ENCODE measurements around the gene NSF. TPM values are rescaled to one million over a fixed set of nuclear protein-coding genes. Genes with fewer than 3 reads are reported as not detected.
"Not testable (repeated sequence)": the region's sequence is repeated elsewhere in the genome, so short reads cannot be mapped to it uniquely, and the experiment has no call there.

NSF gene
- polyA plus RNA-seq, 1 donor, result 29.6 TPM

GRCh38 chr17:46765453-46765852, 175.0 kb downstream of the NSF start:
- no peak for DNase-seq
- no CpG with 5 or more reads among the region's 12 CpGs for WGBS (ENCODE audit: insufficient coverage, low lambda C conversion rate)
- Histone ChIP-seq H3K4me1 (ENCODE audit: control insufficient read depth, insufficient read depth, low read length) (peaks cover 11% of the 10 kb centered on the region), H3K27me3 (ENCODE audit: control insufficient read depth, insufficient read depth, low read length) (peaks cover 4% of the 10 kb centered on the region), H3K27ac (ENCODE audit: low read length) (no peak overlapping the region), H3K9me3 (ENCODE audit: control insufficient read depth, low read depth, low read length) (peaks cover 5% of the 10 kb centered on the region), H3K4me3 (ENCODE audit: low read length) (no peak overlapping the region), H3K36me3 (ENCODE audit: control insufficient read depth, insufficient read depth, low read length) (peaks cover 11% of the 10 kb centered on the region)

- H3K27me3 ChIP-seq (ENCODE audit: control insufficient read depth, insufficient read depth, low read length), result peaks cover 4% of the 10 kb centered on the region
Measured at GRCh38 chr17:46766493-46767491, 176.3 kb downstream of the NSF start.

GRCh38 chr17:46768540-46768870, 178.0 kb downstream of the NSF start:
- Histone ChIP-seq H3K4me1 (ENCODE audit: control insufficient read depth, insufficient read depth, low read length) (peaks cover 25% of the 10 kb centered on the region), H3K27ac (ENCODE audit: low read length) (no peak overlapping the region), H3K27me3 (ENCODE audit: control insufficient read depth, insufficient read depth, low read length) (peaks cover 4% of the 10 kb centered on the region), H3K36me3 (ENCODE audit: control insufficient read depth, insufficient read depth, low read length) (peaks cover 4% of the 10 kb centered on the region), H3K9me3 (ENCODE audit: control insufficient read depth, low read depth, low read length) (peaks cover 5% of the 10 kb centered on the region), H3K4me3 (ENCODE audit: low read length) (no peak overlapping the region)
- WGBS (ENCODE audit: insufficient coverage, low lambda C conversion rate), result no CpG with 5 or more reads among the region's 15 CpGs
- no peak for DNase-seq

More at GRCh38 chr17:46766493-46767491, 176.3 kb downstream of the NSF start:
- H3K4me3 ChIP-seq (ENCODE audit: low read length), result no peak overlapping the region
- no peak for DNase-seq
- H3K36me3 ChIP-seq (ENCODE audit: control insufficient read depth, insufficient read depth, low read length), result peaks cover 11% of the 10 kb centered on the region
- WGBS (ENCODE audit: insufficient coverage, low lambda C conversion rate), result no CpG with 5 or more reads among the region's 21 CpGs
- no peak overlapping the region for H3K27ac ChIP-seq (ENCODE audit: low read length)
- peaks cover 5% of the 10 kb centered on the region for H3K9me3 ChIP-seq (ENCODE audit: control insufficient read depth, low read depth, low read length)
- H3K4me1 ChIP-seq (ENCODE audit: control insufficient read depth, insufficient read depth, low read length), result peaks cover 15% of the 10 kb centered on the region

- not testable (repeated sequence) for DNase-seq; H3K27me3 ChIP-seq (ENCODE audit: control insufficient read depth, insufficient read depth, low read length); H3K36me3 ChIP-seq (ENCODE audit: control insufficient read depth, insufficient read depth, low read length); H3K9me3 ChIP-seq (ENCODE audit: control insufficient read depth, low read depth, low read length); H3K27ac ChIP-seq (ENCODE audit: low read length); H3K4me3 ChIP-seq (ENCODE audit: low read length)
- H3K4me1 ChIP-seq (ENCODE audit: control insufficient read depth, insufficient read depth, low read length), result peaks cover 25% of the 10 kb centered on the region
- WGBS (ENCODE audit: insufficient coverage, low lambda C conversion rate), result 90% methylated on average over 5 of the region's 14 CpGs
Measured at GRCh38 chr17:46768896-46769295, 178.4 kb downstream of the NSF start.

GRCh38 chr17:46769531-46770438, 179.3 kb downstream of the NSF start:
- H3K4me3 ChIP-seq (ENCODE audit: low read length), result peak overlapping the region; percentile 30
- WGBS (ENCODE audit: insufficient coverage, low lambda C conversion rate), result no CpG with 5 or more reads among the region's 56 CpGs

GRCh38 chr17:46770439-46770817, 180.0 kb downstream of the NSF start:
- DNase-seq, result no peak
- peaks cover 2% of the 10 kb centered on the region for H3K36me3 ChIP-seq (ENCODE audit: control insufficient read depth, insufficient read depth, low read length)
- peak overlapping the region; percentile 44 for H3K27ac ChIP-seq (ENCODE audit: low read length)
- H3K4me1 ChIP-seq (ENCODE audit: control insufficient read depth, insufficient read depth, low read length), result peaks cover 25% of the 10 kb centered on the region
- H3K27me3 ChIP-seq (ENCODE audit: control insufficient read depth, insufficient read depth, low read length), result peaks cover 4% of the 10 kb centered on the region
- H3K4me3 ChIP-seq (ENCODE audit: low read length), result peak overlapping the region; percentile 50
- WGBS (ENCODE audit: insufficient coverage, low lambda C conversion rate), result no CpG with 5 or more reads among the region's 14 CpGs
- H3K9me3 ChIP-seq (ENCODE audit: control insufficient read depth, low read depth, low read length), result peaks cover 5% of the 10 kb centered on the region

More at GRCh38 chr17:46769531-46770438, 179.3 kb downstream of the NSF start:
- Histone ChIP-seq H3K36me3 (ENCODE audit: control insufficient read depth, insufficient read depth, low read length) (peaks cover 2% of the 10 kb centered on the region), H3K4me1 (ENCODE audit: control insufficient read depth, insufficient read depth, low read length) (peaks cover 25% of the 10 kb centered on the region), H3K9me3 (ENCODE audit: control insufficient read depth, low read depth, low read length) (peaks cover 5% of the 10 kb centered on the region), H3K27me3 (ENCODE audit: control insufficient read depth, insufficient read depth, low read length) (peaks cover 4% of the 10 kb centered on the region), H3K27ac (ENCODE audit: low read length) (no peak overlapping the region)
- no peak for DNase-seq

GRCh38 chr17:46770818-46771560, 180.5 kb downstream of the NSF start:
- DNase-seq, result peak; percentile 39 to 85
- H3K4me1 ChIP-seq (ENCODE audit: control insufficient read depth, insufficient read depth, low read length), result peaks cover 25% of the 10 kb centered on the region

GRCh38 chr17:46771561-46772474, 181.3 kb downstream of the NSF start:
- Histone ChIP-seq H3K27me3 (ENCODE audit: control insufficient read depth, insufficient read depth, low read length) (peaks cover 4% of the 10 kb centered on the region), H3K4me1 (ENCODE audit: control insufficient read depth, insufficient read depth, low read length) (peaks cover 25% of the 10 kb centered on the region), H3K27ac (ENCODE audit: low read length) (peak overlapping the region; percentile 74), H3K36me3 (ENCODE audit: control insufficient read depth, insufficient read depth, low read length) (no peaks in the 10 kb centered on the region), H3K9me3 (ENCODE audit: control insufficient read depth, low read depth, low read length) (peaks cover 5% of the 10 kb centered on the region), H3K4me3 (ENCODE audit: low read length) (peak overlapping the region; percentile 61)
- peak; percentile 58 to 83 for DNase-seq
- WGBS (ENCODE audit: insufficient coverage, low lambda C conversion rate), result no CpG with 5 or more reads among the region's 135 CpGs

More at GRCh38 chr17:46770818-46771560, 180.5 kb downstream of the NSF start:
- H3K36me3 ChIP-seq (ENCODE audit: control insufficient read depth, insufficient read depth, low read length), result peaks cover 2% of the 10 kb centered on the region
- peak overlapping the region; percentile 44 for H3K27ac ChIP-seq (ENCODE audit: low read length)
- peak overlapping the region; percentile 50 for H3K4me3 ChIP-seq (ENCODE audit: low read length)
- peaks cover 5% of the 10 kb centered on the region for H3K9me3 ChIP-seq (ENCODE audit: control insufficient read depth, low read depth, low read length)
- peaks cover 4% of the 10 kb centered on the region for H3K27me3 ChIP-seq (ENCODE audit: control insufficient read depth, insufficient read depth, low read length)
- no CpG with 5 or more reads among the region's 73 CpGs for WGBS (ENCODE audit: insufficient coverage, low lambda C conversion rate)
